ENCODE results near the gene PXN.
"Not testable (repeated sequence)": the region's sequence is repeated elsewhere in the genome, so short reads cannot be mapped to it uniquely, and the experiment has no call there.

PXN gene

DNA sequence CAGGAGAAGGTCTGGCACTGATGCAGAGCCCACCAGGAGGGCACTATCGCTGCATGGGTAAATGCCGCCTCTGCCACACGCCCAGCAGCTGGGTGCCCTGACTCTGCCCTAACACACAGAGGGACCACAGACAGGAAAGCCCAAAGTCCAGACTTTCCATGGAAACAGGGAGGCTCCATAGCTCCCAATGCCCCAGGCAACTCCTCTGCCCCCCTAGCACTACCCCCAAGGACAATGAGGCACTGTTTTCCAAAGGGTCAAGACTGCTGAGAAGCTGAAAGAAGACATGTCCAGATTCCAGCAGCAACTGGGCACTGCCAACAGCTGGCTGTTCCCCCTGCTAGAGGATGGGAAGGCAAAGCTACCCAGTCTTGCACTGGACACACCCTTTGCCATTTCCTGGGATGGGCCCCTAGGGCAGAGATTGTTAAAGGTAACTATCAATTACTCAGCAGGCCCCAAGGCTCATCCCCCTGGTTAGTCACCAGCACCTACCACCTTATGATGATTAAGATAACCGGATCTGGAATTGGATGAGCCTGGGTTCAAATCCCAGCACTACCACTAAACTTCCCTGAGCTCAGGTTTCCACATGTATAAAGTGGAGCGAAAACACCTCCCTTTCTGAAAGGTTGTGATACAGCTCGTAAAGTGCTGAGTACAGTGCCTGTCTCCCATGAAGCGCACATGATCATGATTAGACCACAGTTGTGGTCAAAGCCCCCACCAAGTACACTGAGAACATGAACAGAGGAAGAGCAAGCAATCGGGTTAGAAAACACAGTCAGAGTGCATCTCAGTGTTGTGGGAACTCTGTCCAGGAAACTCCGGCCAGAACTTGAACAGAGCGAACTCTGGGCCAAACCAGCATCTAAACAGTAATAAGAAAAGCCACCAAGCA, 3.3 kb downstream of the PXN start:
- no peak for DNase-seq

GRCh38 chr12:120260607-120261006, 4.9 kb downstream of the PXN start:
- no peak for DNase-seq

GRCh38 chr12:120259418-120260202, 5.9 kb downstream of the PXN start:
- no peak for DNase-seq

- no peak for DNase-seq
Observed at GRCh38 chr12:120258323-120258896, 7.1 kb downstream of the PXN start.

GRCh38 chr12:120257041-120257821, 8.3 kb downstream of the PXN start:
- no peak for DNase-seq

GRCh38 chr12:120254809-120255208, 10.7 kb downstream of the PXN start:
- no peak for DNase-seq

GRCh38 chr12:120253313-120253712, 12.2 kb downstream of the PXN start:
- DNase-seq: not testable (repeated sequence)

GRCh38 chr12:120252071-120252906, 13.2 kb downstream of the PXN start:
- DNase-seq: no peak

GRCh38 chr12:120251364-120252070, 14.0 kb downstream of the PXN start:
- not testable (repeated sequence) for DNase-seq

GRCh38 chr12:120249875-120250795, 15.4 kb downstream of the PXN start:
- no peak for DNase-seq

GRCh38 chr12:120249266-120249874, 16.2 kb downstream of the PXN start:
- no peak for DNase-seq

GRCh38 chr12:120247621-120248030, 17.9 kb downstream of the PXN start:
- DNase-seq: no peak

DNA sequence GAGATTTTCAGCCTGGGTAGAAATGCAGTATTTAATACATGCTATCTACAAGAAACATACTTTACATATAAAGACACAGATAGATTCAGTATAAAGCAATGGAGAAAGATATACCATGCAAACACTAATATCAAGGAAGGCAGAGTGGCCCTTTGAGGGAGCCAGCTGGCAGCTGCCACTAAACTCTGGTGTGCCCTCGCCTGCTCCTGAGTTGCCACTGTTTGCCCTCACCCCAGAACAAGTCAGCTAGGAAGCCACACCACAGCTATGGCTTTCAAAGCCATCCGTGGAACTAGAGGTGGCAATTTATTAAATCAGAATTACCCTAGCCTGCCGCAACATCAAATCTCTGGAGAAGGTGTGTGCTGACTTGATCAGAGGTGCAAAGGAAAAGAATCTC, 18.3 kb downstream of the PXN start:
- no peak for DNase-seq

DNA sequence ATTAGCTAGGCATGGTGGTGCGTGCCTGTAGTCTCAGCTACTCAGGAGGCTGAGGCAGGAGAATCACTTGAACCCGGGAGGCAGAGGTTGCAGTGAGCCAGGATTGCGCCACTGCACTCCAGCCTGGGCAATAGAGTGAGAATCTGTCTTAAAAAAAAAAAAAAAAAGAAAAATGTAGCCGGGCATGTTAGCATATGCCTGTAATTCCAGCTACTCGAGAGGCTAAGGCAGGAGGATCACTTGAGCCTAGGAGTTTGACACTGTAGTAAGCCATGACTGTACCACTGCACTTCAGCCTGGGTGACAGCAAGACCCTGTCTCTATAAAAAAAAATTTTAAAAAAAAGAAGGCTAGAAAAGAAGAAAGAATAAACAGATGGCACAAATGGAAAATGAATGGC, 18.8 kb downstream of the PXN start:
- DNase-seq: not testable (repeated sequence)

DNA sequence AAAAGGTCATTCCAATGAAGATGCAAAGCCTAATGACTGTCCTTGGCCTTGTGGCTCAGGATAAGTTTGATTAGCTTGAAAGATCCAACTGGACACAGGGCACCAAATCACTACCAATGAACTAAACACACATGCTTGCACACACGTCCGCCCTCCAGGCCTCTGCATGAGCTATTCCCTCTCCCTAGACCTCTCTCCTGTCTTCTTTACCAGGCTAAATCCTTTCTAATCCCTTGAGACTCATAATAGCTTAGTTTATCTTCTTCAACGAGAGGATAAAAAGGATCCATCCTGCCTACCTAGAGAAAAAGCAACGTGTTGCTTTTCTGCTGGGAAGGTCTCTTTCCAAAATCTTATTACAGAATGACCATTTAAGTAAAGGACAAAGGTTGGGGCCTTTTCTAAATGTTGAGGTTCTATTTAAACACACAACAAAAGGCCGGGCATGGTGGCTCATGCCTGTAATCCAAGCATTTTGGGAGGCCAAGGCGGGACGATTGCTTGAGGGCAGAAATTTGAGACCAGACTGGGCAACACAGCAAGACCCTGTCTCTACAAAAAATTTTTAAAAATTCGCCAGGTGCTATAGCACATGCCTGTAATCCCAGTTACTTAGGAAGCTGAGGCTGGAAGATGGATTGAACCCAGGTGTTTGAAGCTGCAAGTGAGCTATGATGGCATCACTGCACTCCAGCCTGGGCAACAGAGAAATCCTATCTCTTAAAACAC, 22.4 kb downstream of the PXN start:
- no peak for DNase-seq

DNA sequence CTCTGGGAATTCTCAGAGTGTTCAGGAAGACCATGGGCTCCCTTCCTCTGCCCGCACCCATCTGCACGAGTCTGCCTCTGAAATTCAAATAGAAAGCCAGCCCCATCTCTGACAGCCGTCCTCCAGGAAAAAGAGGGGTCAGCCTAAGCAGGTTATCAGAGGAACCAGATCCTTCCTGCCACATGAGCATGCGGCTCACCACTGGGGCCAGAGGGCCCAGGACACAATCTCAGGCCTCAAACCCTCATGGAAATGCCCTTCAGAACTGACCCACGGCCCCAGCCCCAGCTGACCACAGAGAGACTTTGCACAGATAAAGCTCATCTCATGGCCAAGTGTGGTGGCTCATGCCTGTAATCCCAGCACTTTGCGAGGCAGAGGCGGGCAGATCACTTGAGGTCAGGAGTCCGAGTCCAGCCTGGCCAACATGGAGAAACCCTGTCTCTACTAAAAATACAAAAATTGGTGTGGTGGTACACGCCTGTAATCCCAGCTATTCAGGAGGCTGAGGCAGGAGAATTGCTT, 23.2 kb downstream of the PXN start:
- DNase-seq: no peak

- DNase-seq: no peak
Observed at GRCh38 chr12:120241561-120242274, 23.8 kb downstream of the PXN start.

DNA sequence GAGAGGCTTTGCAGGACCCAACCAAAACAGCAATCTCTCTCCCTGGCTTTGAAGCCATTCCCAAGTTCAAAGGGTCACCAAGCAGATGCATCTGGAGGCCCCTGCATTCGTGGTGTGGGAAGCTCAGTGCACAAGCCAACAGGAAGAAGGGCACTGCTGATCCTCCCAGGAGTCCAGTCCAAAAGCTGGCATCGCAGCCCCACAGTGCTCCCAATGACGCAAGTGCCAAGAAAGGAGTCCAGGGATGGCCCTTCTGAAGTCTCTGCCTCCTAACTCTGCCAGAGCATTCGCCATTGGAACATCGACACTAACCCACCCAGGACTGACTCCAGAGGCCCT, 25.1 kb downstream of the PXN start:
- DNase-seq: no peak

All from NCI-H2171 (cell line).